ENCODE data around the gene FLT3LG.

DNA sequence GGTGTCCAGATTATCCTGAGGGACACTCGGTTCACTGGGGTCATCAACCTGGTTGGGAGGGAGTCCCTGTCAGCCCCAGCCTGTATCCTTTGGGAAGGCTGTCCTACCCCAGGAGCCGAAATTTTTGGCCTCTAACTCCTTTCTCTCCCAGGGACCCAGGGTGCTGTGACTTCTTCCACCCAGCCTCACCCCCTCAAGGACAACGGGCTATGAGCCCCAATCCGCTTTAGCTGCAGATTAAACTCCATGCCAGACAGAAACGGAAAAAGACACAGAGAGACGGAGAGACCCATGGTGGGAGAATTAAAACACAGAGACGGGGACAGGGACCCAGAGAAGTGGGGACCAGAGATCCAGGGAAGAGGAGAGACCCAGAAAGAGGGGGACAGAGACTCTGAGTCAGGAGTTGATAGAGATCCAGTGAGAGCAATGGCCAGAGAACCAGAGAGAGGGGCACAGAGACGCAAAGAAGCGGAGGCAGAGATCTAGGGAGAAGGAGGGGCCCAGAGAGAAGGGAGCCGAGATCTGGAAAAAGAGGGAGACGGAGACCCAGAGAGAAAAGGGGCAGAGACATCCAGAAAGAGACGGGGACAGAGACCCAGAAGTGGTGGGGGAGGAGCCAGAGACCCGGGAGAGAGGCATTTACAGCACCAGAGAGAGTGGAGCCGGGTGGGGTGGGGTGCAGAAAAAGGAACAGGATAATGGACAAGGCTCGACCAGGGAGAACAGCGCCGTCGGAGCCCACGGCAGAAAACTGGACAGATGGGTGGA lies 33.4 kb upstream of the FLT3LG start:
- TF ChIP-seq SP1 (IDR thresholded peaks at IDR 0.05) (no peak), ZNF384 (IDR thresholded peaks at IDR 0.05) (no peak), NFRKB (IDR thresholded peaks at IDR 0.05) (no peak), ELF4 (IDR thresholded peaks at IDR 0.05) (no peak), TARDBP (IDR thresholded peaks at IDR 0.05) (no peak), FOXA1 (IDR thresholded peaks at IDR 0.05) (no peak), LEF1 (IDR thresholded peaks at IDR 0.05; ENCODE audit: borderline replicate concordance) (no peak)

All from HEK293T (cell line).